ENCODE measurements around the gene ZNF804A. TPM values are rescaled to one million over a fixed set of nuclear protein-coding genes. Genes with fewer than 3 reads are reported as not detected.
"Not testable (repeated sequence)": the region's sequence is repeated elsewhere in the genome, so short reads cannot be mapped to it uniquely, and the experiment has no call there.

The ZNF804A gene
- total and polyA plus RNA-seq, 4 donors, result 0.07 to 0.37 (median 0.13) TPM

GRCh38 chr2:184756885-184757284 is 158.6 kb downstream of the ZNF804A start:
- TF ChIP-seq HNF4A (conservative IDR thresholded peaks at IDR 0.05), result no peak
- TF ChIP-seq GABPA (IDR thresholded peaks at IDR 0.05 in 1 of 2, conservative IDR thresholded peaks at IDR 0.05 in 1 of 2), result no peak
- TF ChIP-seq MAX (IDR thresholded peaks at IDR 0.05), result no peak
- TF ChIP-seq REST (IDR thresholded peaks at IDR 0.05), result no peak
- no peak for TF ChIP-seq NR2F2 (IDR thresholded peaks at IDR 0.05)
- TF ChIP-seq TAF1 (conservative IDR thresholded peaks at IDR 0.05), result no peak
- WGBS, result 41% methylated on average over 2 of the region's 2 CpGs

GRCh38 chr2:184759557-184760255 is 161.4 kb downstream of the ZNF804A start:
- H3K27me3 ChIP-seq (ENCODE audit: control insufficient read depth in 4 of 4, insufficient read depth in 4 of 4, low read length in 3 of 4); DNase-seq (ENCODE audit: low spot score): not testable (repeated sequence)
- WGBS, result 92% methylated on average over 6 of the region's 6 CpGs

More at GRCh38 chr2:184756885-184757284, 158.6 kb downstream of the ZNF804A start:
- Histone ChIP-seq H3K27ac (ENCODE audit: low read depth in 1 of 2, low read length in 2 of 2) (no peak overlapping the region), H3K9me3 (ENCODE audit: control insufficient read depth in 4 of 4, low read length in 3 of 4) (no peaks in the 10 kb centered on the region), H3K9ac (ENCODE audit: low read depth in 1 of 2, low read length in 2 of 2) (no peak overlapping the region), H3K4me3 (ENCODE audit: low read depth in 1 of 3, low read length in 3 of 3) (no peak overlapping the region), H3K4me1 (ENCODE audit: control insufficient read depth in 4 of 4, insufficient read depth in 4 of 4, low read length in 3 of 4) (no peaks in the 10 kb centered on the region), H3K36me3 (ENCODE audit: control insufficient read depth in 4 of 4, insufficient read depth in 3 of 4, low read depth in 1 of 4, low read length in 3 of 4) (no peaks in the 10 kb centered on the region), H3K27me3 (ENCODE audit: control insufficient read depth in 4 of 4, insufficient read depth in 4 of 4, low read length in 3 of 4) (no peaks in the 10 kb centered on the region)
- no peak for DNase-seq (ENCODE audit: low spot score)

GRCh38 chr2:184760931-184761330 is 162.6 kb downstream of the ZNF804A start:
- no peak overlapping the region for H3K9ac ChIP-seq (ENCODE audit: low read depth in 1 of 2, low read length in 2 of 2)
- H3K27ac ChIP-seq (ENCODE audit: low read depth in 1 of 2, low read length in 2 of 2), result no peak overlapping the region
- H3K9me3 ChIP-seq (ENCODE audit: control insufficient read depth in 4 of 4, low read length in 3 of 4), result no peaks in the 10 kb centered on the region
- DNase-seq (ENCODE audit: low spot score), result no peak
- no peaks in the 10 kb centered on the region for H3K4me1 ChIP-seq (ENCODE audit: control insufficient read depth in 4 of 4, insufficient read depth in 4 of 4, low read length in 3 of 4)
- no peak overlapping the region for H3K4me3 ChIP-seq (ENCODE audit: low read depth in 1 of 3, low read length in 3 of 3)
- WGBS, result 84% methylated on average over 2 of the region's 2 CpGs
- TF ChIP-seq GABPA (IDR thresholded peaks at IDR 0.05 in 1 of 2, conservative IDR thresholded peaks at IDR 0.05 in 1 of 2) (no peak), TAF1 (conservative IDR thresholded peaks at IDR 0.05) (no peak), HNF4A (conservative IDR thresholded peaks at IDR 0.05) (no peak), REST (IDR thresholded peaks at IDR 0.05) (no peak), EGR1 (IDR thresholded peaks at IDR 0.05; ENCODE audit: low read depth in 2 of 2) (no peak), CTCF (IDR thresholded peaks at IDR 0.05; ENCODE audit: low read depth, low read length, missing input control) (no peak), FOXA1 (IDR thresholded peaks at IDR 0.05) (no peak), HNF4G (IDR thresholded peaks at IDR 0.05) (no peak), SP1 (IDR thresholded peaks at IDR 0.05) (no peak), RAD21 (IDR thresholded peaks at IDR 0.05) (no peak), ZBTB33 (IDR thresholded peaks at IDR 0.05) (no peak), NR2F2 (IDR thresholded peaks at IDR 0.05) (no peak), ATF3 (IDR thresholded peaks at IDR 0.05) (no peak), MAX (IDR thresholded peaks at IDR 0.05) (no peak)
- H3K36me3 ChIP-seq (ENCODE audit: control insufficient read depth in 4 of 4, insufficient read depth in 3 of 4, low read depth in 1 of 4, low read length in 3 of 4), result no peaks in the 10 kb centered on the region
- no peaks in the 10 kb centered on the region for H3K27me3 ChIP-seq (ENCODE audit: control insufficient read depth in 4 of 4, insufficient read depth in 4 of 4, low read length in 3 of 4)

More at GRCh38 chr2:184759557-184760255, 161.4 kb downstream of the ZNF804A start:
- not testable (repeated sequence) for H3K9me3 ChIP-seq (ENCODE audit: control insufficient read depth in 4 of 4, low read length in 3 of 4); H3K36me3 ChIP-seq (ENCODE audit: control insufficient read depth in 4 of 4, insufficient read depth in 3 of 4, low read depth in 1 of 4, low read length in 3 of 4); H3K4me3 ChIP-seq (ENCODE audit: low read depth in 1 of 3, low read length in 3 of 3); H3K9ac ChIP-seq (ENCODE audit: low read depth in 1 of 2, low read length in 2 of 2); H3K27ac ChIP-seq (ENCODE audit: low read depth in 1 of 2, low read length in 2 of 2); H3K4me1 ChIP-seq (ENCODE audit: control insufficient read depth in 4 of 4, insufficient read depth in 4 of 4, low read length in 3 of 4)

Data from liver (tissue), 9 donors.